ENCODE measurements around the gene NKX1-2.
A peak's percentile ranks its signal among the peaks of the same experiment; 100 is the strongest.

The NKX1-2 gene

GRCh38 chr10:124474514-124475070 lies 24.8 kb upstream of the NKX1-2 start:
- no peak for DNase-seq

DNA sequence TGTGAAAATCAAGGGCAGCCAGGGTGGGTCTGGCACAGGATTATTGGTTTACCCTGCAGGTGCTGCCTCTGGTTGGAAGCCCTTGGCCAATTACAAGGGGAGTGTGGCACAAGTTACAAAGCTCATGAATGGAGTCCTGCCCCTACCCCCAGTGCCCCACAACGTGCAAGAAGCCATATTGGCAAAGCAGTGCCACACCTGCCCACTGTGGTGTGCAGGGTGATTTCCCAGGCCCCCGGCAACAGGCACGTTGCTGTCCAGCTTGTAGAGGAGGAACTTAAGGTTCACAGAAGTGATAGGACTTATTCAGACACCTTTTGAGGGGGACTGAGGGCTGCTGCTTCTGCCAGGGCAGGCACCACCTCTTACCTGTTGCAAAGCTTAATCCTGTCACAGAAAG lies 23.2 kb upstream of the NKX1-2 start:
- no peak for DNase-seq

GRCh38 chr10:124472071-124472470 lies 22.2 kb upstream of the NKX1-2 start:
- DNase-seq, result no peak

- no peak for DNase-seq
These were observed 21.0 kb upstream of the NKX1-2 start for GRCh38 chr10:124470544-124471434.

- no peak for DNase-seq
These were observed 20.2 kb upstream of the NKX1-2 start for GRCh38 chr10:124469956-124470484.

GRCh38 chr10:124468624-124469023 lies 18.8 kb upstream of the NKX1-2 start:
- no peak for DNase-seq

DNA sequence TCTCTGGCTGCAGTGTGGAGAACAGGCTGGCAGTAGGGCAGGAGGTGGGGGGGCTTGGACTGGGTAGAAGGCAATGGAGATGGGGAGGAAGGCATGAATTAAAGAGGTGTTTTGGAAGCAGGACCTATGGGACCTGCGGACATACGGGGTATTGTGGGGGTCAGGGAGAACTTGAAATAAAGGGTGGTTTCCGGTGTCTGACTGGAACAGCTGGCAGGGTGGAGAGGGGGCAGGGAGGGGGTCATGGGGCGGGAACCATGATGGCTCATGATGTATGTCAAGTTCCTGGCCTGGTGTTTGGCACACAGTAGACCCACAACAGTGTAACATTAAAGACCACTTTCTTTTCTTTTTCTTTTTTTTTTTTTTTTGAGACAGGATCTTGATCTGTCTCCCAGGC lies 17.3 kb upstream of the NKX1-2 start:
- no peak for DNase-seq

GRCh38 chr10:124465777-124466488 lies 16.1 kb upstream of the NKX1-2 start:
- no peak for DNase-seq

- no peak for DNase-seq
These were observed 15.4 kb upstream of the NKX1-2 start for GRCh38 chr10:124465003-124465776.

DNA sequence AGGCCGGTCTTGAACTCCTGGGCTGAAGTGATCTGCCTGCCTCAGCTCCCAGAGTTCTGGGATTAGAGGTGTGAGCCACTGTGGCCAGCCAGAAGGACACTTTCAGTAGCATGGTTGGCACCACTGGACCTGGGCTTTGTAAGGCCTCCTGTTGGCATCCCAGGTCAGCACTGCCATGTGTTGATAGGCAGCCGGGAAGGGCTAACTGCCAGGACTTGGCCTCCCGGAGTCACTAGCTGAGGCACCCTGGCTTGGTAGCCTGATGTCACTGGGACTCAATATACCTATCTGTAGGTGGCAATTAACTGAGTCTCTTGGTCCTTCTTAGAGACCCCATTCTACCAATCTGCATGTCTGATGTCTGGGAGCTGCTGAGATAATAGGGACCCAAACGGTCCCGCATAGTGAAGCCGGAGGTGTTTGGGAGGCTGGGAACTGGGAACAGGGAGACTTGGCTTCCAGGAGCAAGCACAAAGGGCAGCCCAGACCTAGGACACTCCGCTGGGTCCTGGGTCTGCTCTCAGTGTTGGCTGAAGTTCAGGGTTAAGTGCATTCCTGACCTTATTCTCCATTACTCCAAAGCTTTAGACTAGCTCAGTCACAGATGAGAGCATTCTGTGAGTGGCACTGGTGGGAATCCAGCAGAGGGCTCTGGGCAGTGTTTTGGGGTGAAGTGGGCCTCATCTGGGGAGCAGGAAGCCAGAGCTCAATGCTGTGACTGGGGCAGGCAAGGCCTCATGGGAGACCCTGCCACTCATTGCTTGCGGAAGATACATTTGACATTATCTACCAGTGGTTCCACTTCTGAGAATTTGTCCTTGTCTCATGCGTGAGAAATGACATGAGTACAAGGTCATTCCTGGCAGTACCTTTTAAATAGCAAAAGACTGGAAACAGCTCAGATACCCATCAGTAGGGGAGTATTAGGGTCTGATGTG lies 14.5 kb upstream of the NKX1-2 start:
- no peak for DNase-seq

DNA sequence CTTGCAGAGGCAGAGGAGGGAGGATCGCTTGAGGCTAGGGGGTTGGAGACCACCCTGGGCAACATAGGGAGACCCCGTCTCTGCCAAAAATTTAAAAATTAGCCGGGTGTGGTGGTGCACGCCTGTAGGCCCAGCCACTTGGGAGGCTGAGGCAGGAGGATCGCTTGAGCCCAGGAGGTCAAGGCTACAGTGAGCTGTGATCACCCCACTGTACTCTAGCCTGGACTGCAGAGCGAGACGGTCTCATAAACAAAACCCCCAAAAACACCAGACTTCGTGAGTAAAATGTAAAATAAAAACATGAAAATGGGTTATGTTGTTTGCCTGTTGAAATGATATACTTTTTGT lies 12.5 kb upstream of the NKX1-2 start:
- no peak for DNase-seq

DNA sequence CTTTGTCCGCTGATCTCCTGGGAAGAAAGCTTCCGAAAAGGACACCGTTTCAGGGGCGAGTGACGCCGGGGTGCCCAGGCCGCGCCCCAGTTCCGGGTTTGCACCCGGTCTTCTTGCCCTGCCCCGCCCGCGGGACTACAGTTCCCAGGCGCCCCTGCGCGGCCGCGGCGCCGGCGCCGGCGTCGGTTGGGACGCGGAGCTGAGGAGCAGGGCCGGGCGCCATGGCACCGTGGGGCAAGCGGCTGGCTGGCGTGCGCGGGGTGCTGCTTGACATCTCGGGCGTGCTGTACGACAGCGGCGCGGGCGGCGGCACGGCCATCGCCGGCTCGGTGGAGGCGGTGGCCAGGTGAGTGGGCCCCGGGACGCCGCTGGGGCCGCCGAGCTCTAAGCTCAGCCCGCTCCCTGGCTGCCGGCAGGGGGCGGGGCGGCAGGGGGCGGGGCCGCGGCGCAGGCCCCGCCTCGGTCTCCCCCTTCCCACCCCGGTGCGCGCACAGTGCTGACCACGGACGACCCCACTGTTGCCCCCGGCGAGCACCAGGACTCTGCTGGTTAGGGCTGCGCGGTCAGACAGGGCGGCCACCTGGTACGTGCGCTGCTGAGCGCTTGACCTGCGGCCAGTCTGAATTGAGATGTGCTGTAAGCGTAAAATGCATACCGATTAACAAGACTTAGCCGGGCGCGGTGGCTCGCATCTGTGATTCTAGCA lies 12.0 kb upstream of the NKX1-2 start, which contains the start of gene LHPP:
Gene LHPP, plus strand, starts transcription at position 182 of the 706 bp plus-strand sequence. Its CDS starts 40 bp downstream, at position 222.
- DNase-seq, result peak; percentile 81

- DNase-seq, result no peak
These were observed 10.3 kb upstream of the NKX1-2 start for GRCh38 chr10:124460144-124460543.

DNA sequence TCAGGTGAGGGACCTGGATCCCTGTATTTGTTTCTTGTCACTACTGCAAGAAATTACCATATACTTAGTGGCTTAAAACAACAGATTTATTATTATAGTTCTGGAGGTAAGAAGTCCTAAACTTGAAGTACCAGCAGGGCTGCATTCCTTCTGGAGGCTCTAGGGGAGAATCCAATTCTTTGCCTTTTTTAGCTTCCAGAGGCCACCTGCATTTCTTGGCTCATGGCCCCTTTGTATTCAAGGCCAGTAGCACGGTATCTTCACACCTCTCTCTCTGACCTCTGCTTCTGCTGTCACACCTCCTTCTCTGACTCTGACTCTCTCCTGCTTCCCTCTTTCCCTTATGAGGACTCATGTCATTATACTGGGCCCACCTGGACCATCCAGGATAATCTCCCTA lies 9.6 kb upstream of the NKX1-2 start:
- no peak for DNase-seq

DNA sequence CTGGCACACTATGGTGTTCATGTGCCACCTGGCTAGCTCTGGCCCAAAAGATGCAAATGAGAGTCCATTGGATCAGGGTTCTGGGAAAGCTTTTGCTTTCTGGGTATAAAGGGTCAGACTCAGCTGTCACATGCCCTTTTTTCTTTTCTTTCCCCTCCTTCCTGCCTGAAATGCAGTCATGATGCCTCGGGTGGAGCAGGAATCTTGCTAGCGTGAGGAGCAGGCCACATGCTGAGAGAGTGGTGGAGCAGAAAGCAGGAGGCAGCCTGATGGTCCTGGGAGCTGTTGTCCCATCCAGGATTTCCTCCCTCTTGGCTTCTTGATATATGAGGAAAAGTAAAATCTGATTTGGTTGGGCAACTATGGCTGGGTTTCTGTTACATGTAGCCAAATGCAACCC lies 9.1 kb upstream of the NKX1-2 start:
- no peak for DNase-seq

DNA sequence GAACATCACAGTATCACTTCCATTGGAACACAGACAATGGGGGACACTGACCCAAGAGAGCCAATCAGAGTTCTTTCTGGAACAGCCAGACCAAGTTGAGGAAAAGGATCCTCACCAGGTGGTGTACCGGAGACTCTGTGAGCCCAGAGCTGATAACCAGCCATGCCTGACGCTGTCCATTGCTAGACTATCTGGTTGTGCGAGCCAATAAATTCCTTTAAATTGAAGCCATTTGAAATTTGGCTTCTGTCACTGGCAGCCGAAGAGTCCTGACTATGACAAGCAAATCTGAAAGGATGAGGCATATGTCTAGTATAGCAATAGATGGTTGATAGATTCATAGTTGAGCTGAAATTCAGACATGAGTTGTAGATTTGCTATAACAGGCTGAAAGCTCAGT lies 8.6 kb upstream of the NKX1-2 start:
- DNase-seq, result no peak

DNA sequence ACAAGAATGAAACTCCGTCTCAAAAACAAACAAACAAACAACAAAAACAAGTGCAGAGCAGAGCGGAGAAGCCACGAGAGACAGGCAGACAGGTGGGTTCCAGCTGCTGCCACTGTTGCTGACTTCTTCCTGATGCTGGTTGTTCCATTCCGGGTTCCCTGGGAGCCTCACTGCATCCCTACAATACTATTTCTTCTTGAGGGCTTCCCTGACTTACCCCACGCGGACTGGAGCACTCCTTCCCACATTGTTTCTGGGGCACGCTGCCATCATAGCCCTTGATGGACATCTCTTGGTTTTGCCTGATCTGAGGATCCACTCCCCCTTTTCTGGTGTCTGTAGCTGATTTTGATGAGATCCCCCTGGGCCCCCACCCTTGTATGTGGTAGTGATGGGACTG lies 5.6 kb upstream of the NKX1-2 start:
- DNase-seq, result no peak

GRCh38 chr10:124453960-124454610 lies 4.2 kb upstream of the NKX1-2 start:
- no peak for DNase-seq

- DNase-seq, result no peak
These were observed 1.4 kb upstream of the NKX1-2 start for GRCh38 chr10:124451276-124451675.

GRCh38 chr10:124450783-124451057 lies 885 bp upstream of the NKX1-2 start:
- DNase-seq, result no peak

Measured in HCEC 1CT (cell line).